SHP77 (cell line): ENCODE data around the gene LPCAT2.

Experiments
- DNase-seq, 2 experiments: peaks; one replicate each; lab custom pipeline; 2025; lab: John Stamatoyannopoulos, UW

LPCAT2 gene

DNA sequence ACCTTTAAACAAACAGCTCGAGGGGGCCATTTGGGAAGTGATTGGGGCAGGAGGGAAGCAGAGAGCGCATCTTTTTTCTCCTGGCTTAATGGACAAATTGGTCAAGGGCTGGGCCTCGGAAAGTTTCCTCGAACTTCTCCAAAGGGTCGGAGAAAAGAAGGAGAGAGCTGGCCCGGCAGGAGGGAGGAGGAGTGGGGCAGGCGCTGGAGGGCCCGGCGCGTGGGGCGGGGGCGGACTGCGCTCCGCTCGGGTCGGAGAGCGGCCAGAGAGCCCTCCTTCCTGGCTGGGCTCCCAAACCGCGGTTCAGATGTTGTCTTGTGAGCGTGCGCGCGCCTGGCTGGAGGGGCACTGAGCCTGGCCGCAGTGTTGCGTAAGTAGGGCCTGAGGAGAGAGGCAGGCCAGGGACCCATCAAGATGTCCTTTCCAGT, 28.6 kb upstream of the LPCAT2 start:
- DNase-seq, result no peak

DNA sequence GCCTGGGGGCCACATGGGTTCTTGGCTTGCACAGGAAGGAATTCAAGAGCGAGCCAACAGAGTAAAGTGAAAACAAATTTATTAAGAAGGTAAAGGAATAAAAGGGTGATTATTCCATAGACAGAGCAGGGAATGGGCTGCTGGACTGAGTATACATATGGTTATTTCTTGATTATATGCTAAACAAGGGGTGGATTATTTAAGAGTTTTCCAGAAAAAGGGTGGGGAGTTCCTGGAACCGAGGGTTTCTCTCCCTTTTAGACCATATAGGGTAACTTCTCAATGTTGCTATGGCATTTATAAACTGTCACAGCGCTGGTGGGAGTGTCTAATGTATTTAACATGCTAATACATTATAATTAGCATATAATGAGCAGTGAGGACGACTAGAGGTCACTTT, 27.8 kb upstream of the LPCAT2 start:
- DNase-seq, result no peak

DNA sequence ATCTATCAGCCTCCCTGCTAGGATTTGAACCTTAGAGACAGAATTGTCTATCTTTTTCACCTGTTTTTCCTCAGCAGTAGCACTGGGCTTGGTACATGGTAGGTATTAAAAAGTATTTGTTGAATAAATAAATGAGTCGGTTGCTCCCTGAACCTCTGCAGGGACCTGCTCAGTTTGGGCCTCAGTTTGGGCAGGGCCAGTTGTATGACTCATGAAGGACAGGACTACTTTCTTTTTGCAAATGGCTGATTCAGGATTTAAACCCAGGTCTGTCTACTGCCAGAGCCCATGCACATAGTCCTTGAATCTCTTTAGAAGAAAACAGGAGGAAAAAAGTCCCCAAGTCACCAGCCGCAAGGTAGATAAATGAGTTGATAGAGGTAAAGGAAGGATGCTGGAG, 26.8 kb upstream of the LPCAT2 start:
- no peak for DNase-seq

DNA sequence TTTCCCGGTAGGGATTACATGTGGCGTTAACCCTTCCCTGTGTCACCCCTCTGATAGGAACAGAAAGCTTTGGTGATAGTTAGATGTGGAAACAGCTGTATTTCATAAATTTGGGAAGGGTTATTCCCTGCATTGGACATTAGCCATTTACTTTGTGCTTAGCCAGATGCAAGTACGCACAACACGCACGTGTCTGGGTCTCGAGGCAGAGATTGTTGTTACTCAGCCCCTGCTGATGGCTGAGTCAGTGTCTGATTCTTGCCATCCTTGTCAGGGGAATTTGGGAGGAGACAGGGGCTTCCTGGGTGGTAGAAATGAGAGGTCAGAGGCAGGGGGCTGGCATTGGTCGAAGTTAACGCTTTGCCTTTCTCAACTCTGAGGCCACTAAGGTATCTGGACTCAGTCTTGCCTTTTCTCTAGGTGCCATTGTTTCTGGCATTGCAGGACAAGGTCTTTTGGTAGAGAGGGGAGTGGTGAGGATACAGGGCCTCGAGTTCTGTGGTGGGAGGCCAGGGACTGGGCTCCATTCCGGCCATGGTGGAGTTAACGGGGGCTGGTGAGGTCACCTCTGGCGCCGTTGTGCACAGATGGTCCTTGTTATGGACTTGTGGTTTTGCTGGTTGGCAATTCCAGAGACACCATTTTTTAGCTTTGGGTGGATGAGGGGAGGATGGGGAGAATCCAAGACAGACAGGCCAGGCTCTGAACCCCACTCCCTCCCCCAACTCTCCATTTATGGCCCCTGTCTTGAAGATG, 21.6 kb upstream of the LPCAT2 start:
- no peak for DNase-seq

DNA sequence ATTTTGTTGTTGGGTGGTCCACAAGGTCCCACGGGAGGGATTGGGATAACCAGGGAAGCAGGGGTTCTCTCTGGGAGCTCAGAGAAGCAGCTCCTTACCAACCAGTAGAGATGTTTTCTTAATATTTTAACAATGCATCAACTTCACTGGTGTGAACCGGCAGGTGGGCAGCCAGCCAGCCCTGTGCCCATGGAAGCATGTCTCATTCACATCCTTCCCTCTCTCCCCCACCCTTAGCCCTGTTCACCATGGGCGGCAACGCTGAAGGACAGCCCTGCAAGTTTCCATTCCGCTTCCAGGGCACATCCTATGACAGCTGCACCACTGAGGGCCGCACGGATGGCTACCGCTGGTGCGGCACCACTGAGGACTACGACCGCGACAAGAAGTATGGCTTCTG, 20.6 kb upstream of the LPCAT2 start:
- no peak for DNase-seq

DNA sequence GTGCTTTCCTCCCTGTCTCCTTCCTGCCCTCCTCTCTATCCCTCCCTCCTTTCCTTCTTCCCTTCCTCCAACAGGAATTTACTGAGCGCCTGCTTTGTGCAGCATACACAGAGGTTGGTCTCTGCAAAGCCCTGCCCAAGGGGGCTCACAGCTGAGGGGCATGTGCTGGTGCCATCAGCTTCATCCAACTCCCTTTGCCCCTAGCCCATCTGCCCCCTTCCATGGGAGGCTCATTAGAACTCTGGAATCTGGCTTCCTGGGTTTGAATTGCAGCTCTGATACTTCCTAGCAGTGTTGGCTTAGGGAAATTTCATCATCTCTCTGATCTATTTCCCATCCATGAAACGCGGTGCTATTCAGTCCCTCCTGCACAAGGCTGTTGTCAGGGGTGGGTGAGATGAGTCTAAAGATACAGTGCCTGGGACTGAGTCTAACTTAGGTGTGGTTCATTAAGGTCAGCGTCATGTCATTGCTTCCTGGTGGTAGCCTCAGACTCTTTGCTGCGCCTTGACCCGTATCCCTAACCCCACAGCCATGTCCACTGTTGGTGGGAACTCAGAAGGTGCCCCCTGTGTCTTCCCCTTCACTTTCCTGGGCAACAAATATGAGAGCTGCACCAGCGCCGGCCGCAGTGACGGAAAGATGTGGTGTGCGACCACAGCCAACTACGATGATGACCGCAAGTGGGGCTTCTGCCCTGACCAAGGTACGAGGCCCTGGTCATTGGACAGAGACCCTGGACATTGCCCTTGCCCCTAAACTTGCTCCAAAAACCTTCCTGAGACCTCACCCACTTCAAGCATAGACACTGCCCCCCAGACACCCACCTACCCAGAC, 19.5 kb upstream of the LPCAT2 start:
- no peak for DNase-seq

DNA sequence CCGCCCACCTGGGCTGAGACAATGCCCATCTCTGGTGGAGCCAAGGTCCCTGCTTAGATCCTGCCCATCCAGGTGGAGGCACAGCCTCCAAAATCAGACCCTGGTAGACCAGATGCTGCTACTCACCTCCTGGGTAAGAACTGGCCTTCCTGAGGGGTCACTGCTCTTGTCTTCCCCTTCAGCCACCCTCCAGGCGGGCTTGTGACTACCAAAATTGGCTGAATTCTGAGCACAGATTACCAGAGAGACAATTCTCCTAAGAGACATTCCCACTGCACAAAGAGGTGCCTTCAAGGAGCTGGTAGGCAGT, 19.0 kb upstream of the LPCAT2 start:
- no peak for DNase-seq

DNA sequence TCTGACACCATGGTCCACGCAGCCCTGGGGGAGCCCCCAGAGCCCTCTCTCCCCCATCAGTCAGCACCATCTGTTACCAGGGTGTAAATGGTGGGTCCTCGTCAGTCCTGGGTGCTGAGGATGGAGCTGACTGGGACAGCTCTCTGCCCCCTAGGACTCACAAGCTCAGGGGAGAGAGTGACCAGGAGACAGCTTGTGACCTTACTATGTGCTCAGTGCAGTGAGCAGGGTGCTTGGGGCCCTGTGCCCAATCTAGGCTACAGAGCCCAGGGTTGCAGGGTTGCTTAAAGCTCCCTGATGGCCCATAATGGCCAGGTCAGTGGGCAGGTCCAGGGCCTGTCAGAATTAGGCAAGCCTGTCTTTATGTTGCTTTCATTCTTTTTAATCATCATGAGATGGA, 18.6 kb upstream of the LPCAT2 start:
- DNase-seq, result no peak

DNA sequence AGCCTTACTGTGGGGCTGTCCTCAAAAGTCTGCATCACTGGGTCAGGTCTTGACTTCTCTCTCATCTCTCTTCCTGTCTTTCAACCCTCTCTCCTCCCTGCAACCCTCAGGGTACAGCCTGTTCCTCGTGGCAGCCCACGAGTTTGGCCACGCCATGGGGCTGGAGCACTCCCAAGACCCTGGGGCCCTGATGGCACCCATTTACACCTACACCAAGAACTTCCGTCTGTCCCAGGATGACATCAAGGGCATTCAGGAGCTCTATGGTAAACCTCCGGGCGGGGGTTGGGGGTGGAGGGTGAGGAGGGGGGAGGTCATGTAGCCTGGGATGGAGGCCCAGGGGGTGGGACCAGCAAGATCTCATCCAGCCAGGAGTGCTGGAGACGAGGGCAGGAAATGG, 17.2 kb upstream of the LPCAT2 start:
- no peak for DNase-seq

DNA sequence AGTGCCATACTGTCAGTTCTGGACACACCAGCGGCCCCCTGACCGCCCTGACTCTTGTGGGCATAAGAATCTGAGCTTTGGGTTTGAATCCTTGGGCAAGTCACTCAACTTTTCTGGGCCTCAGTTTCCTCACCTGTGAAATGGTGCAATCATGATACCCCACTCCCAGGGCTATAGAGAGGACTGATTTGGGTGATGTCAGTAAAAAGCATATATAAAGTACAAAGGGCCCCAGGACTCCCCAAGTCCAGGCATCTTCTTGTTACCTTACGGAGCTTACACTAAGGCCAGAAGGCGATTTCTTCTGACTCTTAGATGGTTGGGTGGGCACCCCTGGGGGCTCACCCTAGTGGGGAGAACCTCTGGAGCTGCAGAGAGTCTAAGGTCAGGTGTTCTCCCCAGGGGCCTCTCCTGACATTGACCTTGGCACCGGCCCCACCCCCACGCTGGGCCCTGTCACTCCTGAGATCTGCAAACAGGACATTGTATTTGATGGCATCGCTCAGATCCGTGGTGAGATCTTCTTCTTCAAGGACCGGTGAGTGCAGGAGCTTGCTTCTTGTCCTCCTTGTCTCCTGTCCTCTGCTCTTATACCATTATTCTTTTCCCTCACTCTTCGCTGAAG, 16.0 kb upstream of the LPCAT2 start:
- DNase-seq, result no peak

DNA sequence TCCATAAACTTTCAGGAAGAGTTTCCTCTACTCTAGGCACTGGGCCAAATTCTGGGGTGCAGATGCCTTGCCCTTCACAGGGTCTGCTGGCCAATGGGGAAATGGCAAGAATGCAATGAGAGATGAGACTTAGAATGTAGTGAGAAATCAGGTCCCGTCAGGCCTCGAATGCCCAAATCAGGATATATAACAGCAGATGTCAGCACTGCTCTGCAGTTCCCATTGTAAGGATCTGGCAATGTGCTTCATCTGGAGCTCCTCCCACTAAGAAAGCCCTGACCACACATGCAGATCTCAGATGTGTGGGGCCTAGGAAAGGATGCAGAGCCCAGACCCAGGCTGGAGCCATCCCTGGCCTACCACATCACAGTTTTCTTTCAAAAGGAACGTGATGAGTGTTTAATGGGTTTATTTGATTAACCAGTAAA, 13.9 kb upstream of the LPCAT2 start:
- DNase-seq, result no peak

DNA sequence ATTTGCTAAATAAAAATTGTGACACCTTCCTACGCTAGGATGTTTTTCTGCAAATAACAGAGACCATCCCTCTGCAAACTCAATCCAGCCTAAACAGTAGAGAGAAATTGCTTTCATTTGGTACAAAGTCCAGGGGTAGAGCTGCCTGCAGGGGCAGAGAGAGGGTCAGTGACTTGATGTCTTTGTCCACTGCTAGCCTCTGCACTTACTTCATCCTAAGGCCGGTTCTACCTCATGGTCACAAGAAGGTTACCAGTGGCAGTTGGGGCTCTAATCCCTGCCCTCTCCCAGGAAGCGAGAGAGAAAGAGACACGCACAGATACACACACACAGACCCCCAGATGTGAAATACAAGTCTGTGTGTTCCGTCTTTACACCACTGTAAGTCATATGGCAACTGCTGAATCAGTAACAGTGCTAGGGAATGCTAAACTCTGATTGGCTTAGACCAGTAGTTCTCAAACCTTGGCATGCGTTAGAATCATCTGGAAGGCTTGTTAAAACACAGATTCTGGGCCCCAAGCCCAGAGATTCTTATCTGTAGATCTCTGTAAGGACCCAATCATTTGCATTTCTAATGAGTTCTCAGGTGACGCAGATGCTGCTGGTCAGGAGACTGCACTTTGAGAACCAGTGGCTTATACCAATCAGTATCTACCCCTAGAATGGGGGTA, 13.1 kb upstream of the LPCAT2 start:
- no peak for DNase-seq

DNA sequence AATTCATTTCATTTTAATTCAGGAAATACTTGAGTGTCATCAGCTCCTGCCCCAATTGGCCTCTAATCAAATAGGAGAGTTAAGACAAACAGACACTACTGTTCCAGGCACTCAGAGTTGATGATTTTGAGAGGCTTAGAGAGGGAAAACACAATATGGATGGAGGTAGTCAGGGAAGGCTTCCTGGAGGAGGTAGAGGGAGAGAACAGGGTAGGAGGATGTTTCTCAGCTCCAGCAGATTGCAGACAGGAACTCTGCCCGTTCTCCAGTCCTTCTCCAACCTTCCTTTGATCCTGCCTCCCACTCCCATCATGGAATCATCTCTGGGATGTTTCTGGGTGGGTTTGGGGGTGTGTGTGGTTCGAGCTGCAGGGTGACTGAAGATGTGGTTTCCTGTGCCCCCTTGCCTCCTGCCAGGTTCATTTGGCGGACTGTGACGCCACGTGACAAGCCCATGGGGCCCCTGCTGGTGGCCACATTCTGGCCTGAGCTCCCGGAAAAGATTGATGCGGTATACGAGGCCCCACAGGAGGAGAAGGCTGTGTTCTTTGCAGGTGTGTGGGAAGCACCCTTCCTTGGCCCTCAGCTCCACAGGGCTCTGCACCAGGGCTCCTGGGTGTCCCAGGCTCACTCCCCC, 12.2 kb upstream of the LPCAT2 start:
- DNase-seq, result no peak

DNA sequence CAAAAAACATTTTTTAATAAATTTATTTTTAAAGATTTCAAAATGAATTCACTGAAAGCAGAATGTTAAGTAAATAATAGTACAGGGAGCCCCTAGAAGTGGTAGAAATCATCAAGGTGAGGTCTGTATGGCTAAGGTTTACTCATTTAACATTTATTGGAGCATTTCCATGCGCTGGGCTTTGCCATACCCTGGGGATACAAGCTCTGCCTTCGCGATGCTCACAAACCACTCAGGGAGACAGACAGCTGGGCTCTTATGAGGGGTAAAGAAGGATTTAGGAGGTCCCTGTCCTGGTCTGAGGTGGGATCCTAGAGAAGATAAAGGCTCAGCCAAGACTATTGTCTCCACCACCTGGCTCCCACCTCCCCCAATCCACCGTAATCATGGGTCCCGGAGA, 11.3 kb upstream of the LPCAT2 start:
- no peak for DNase-seq

DNA sequence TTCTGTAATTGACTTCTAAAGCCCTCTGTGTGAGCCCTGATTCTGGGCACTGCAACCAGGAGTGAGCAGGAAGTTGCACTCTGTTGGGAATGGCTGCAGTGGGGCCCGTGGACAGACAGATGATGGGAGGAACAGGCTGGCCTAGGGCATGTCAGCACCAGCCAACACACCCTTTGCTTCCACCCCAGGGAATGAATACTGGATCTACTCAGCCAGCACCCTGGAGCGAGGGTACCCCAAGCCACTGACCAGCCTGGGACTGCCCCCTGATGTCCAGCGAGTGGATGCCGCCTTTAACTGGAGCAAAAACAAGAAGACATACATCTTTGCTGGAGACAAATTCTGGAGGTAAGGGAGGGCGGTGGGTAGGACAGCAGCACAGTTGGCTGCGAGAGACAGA, 10.8 kb upstream of the LPCAT2 start:
- DNase-seq, result no peak

DNA sequence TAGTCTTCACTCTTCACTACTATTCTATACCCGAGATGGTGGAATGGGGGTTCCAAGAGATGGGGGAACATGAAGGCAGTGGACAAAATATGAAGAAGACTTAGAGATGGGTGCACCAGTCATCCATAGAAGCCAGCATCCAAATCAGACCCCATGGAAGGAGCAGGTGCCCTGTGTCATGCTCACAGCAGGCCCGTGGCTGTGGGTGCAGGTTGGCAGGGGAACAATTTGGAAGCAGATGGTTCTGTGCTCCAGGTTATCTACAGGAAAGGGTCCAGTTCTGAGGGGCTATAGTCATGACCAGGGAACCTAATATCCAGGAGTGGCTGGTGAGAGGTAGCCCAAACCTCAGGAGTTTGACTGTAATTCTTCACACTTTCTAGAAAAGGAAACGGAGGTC, 9.6 kb upstream of the LPCAT2 start:
- DNase-seq, result no peak

DNA sequence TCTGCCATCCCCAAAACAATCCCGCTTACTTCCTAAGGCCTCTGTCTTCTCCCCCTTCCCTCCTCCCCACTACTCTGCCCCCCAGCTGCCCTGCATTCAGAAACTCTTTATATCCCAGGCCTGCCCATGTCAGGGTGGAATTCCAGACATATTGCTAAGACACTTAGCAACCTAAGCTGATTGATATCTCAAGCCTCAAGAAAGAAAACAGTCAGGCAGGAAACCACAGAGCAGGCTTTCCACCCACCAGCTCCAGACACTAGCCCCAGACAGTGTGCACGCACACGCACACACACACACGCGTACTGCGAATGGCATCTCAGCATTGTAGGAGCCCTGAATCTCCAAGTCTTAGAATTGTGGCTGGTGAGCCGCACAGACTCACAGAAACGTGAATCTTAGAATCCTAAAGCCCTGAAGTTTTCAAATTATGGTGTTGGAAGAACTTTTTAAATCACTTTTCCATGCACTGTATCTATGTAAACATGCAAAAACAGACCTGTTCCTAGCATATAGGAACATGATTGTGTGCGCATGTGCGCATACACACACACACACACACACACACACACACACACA, 8.8 kb upstream of the LPCAT2 start:
- DNase-seq, result no peak

DNA sequence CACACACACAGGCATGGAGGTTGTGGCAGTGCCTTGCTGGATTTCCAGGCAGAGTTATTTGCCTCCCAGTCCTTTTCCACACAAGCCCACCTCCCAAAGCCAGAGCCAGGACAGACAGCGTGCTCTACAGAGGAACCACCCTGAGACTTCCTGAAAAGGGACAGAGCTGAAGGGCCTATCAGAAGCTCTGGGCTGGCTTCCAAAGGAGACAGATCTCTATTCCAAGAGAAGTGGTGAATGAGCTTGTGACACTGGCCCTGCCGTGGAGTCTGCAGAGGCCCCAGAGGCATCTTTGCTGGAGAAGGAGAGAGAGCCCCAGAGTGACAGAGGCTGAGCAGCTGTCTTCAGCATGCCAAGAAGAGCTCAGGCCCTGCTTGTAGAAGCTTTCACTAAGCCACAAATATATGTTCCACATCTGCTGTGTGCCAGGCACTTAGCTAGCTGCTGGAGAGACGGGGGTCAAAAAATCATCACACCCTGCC, 8.3 kb upstream of the LPCAT2 start:
- DNase-seq, result no peak

DNA sequence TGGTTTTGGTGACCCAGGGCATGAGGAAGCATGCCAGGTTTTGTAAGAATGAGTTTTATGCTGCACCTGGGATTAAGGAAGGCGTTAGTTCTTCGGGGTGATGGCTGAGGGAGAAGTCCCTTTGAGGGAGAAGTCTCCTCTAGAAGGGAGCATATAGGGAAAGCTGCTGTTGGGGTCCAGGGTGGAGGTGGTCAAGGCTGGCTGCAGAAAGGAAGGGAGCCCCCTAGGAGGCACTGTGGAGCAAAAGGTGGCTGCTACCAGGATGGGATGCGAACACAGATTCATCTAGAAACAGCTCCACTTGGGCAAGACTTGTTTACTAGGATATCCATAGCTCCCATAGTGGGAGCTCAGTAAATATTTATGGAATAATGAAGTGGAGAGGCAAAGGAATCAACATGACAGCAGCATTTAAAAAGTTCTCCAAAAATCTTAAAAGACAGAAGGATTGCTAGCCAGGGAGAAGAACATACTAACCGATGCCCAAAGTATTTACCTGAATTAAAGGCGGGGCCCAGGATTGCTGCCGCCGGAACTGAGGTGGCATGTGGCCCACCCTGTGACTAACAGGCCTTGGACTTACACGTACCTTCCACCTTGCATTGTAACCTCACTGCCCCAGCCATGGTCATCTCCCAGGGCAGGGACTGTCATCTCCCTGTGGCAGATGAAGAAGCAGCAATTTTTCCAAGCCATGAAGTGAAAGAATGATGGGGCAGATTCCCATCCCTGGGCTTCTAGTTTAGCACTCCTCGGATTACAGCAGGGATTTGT, 7.1 kb upstream of the LPCAT2 start:
- no peak for DNase-seq

DNA sequence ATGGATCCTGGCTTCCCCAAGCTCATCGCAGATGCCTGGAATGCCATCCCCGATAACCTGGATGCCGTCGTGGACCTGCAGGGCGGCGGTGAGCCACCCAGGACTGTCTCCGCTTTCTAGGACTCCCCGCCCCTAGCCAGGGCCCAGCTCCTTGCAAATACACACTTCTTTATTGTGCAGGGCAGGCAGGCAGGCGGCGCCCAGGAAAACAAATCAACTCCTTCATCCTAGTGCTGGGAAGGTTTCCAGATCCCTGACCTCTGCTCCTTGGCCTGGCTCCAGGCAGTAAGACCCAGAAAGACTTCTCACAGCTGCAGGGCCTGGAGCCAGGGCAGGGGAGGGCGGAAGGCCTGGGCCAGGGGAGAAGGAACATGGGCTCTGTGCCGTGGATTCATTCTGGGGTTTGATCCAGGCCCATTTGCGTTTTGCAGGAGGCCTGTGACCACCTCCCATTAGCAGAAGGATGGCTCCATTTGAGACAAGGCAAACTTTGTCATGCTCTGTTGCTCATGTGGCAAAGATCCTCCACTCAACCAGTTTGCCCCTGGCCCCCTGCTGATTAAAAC, 6.0 kb upstream of the LPCAT2 start:
- no peak for DNase-seq
